ENCODE data around the gene TMEM217. TPM values are rescaled to one million over a fixed set of nuclear protein-coding genes. Genes with fewer than 3 reads are reported as not detected.

Gene TMEM217
- total RNA-seq, 4 donors from 2014 or later = 0.41 to 1.4 (median 1.1) TPM; not detected in 1

- Histone ChIP-seq H3K9me3 (no peaks in the 10 kb centered on the region), H3K4me1 (peaks cover 34 to 58% (median 45%) of the 10 kb centered on the region in 4 donors), H3K4me3 (no peak overlapping the region), H3K36me3 (no peaks in the 10 kb centered on the region), H3K27me3 (no peaks in the 10 kb centered on the region), H3K27ac (peak overlapping the region; percentile 78 to 83 (median 80))
- TF ChIP-seq EP300 (IDR thresholded peaks at IDR 0.05; ENCODE audit: low read depth) = no peak
- no peak for TF ChIP-seq POLR2AphosphoS5 (IDR thresholded peaks at IDR 0.05)
- no peak for TF ChIP-seq CTCF (IDR thresholded peaks at IDR 0.05)
- TF ChIP-seq POLR2A (IDR thresholded peaks at IDR 0.05) = no peak
- intact Hi-C loops (cut with DNase I; ENCODE audit: low total_unique reads) = no loop called here
- no peak for DNase-seq
- WGBS, 2 donors (ENCODE audit: low coverage in 1 of 2) = 66 to 83% methylated on average over 5 to 8 of the region's 8 CpGs
- in situ Hi-C loops (cut with MboI; ENCODE audit: low pct_ligation_motif_present in 1 of 4, low pct_unique_long_range_greater_than_20kb in 1 of 4, low sequenced_read_pairs in 3 of 4) = no loop called here
Measured at GRCh38 chr6:37243131-37243815, 14.7 kb downstream of the TMEM217 start.

GRCh38 chr6:37242429-37243052, 15.4 kb downstream of the TMEM217 start:
- 88 to 100% methylated on average over 1 of the region's 1 CpG for WGBS, 2 donors (ENCODE audit: low coverage in 1 of 2)
- intact Hi-C loops (cut with DNase I; ENCODE audit: low total_unique reads) = no loop called here
- Histone ChIP-seq H3K4me3 (no peak overlapping the region), H3K4me1 (peaks cover 34 to 58% (median 45%) of the 10 kb centered on the region in 4 donors), H3K27me3 (no peaks in the 10 kb centered on the region), H3K9me3 (no peaks in the 10 kb centered on the region), H3K36me3 (no peaks in the 10 kb centered on the region), H3K27ac (peak overlapping the region; percentile 78 to 83 (median 80))
- TF ChIP-seq EP300 (IDR thresholded peaks at IDR 0.05; ENCODE audit: low read depth) (no peak), POLR2AphosphoS5 (IDR thresholded peaks at IDR 0.05) (peak; percentile 42 to 55 (median 46))
- in situ Hi-C loops (cut with MboI; ENCODE audit: low pct_ligation_motif_present in 1 of 4, low pct_unique_long_range_greater_than_20kb in 1 of 4, low sequenced_read_pairs in 3 of 4) = no loop called here
- no peak for DNase-seq

- H3K4me3 ChIP-seq = no peak overlapping the region
- H3K9me3 ChIP-seq = no peaks in the 10 kb centered on the region
- WGBS, 2 donors (ENCODE audit: low coverage in 1 of 2) = 61 to 84% methylated on average over 4 to 5 of the region's 5 CpGs
- no peaks in the 10 kb centered on the region for H3K36me3 ChIP-seq
- H3K27ac ChIP-seq = peak overlapping the region; percentile 78 to 83 (median 80)
- no peak for TF ChIP-seq CTCF (IDR thresholded peaks at IDR 0.05)
- no peak for TF ChIP-seq POLR2AphosphoS5 (IDR thresholded peaks at IDR 0.05)
- TF ChIP-seq POLR2A (IDR thresholded peaks at IDR 0.05) = no peak
- no peak for TF ChIP-seq EP300 (IDR thresholded peaks at IDR 0.05; ENCODE audit: low read depth)
- H3K27me3 ChIP-seq = no peaks in the 10 kb centered on the region
- in situ Hi-C loops (cut with MboI; ENCODE audit: low pct_ligation_motif_present in 1 of 4, low pct_unique_long_range_greater_than_20kb in 1 of 4, low sequenced_read_pairs in 3 of 4) = no loop called here
- DNase-seq = no peak
- peaks cover 34 to 58% (median 45%) of the 10 kb centered on the region in 4 donors for H3K4me1 ChIP-seq
- intact Hi-C loops (cut with DNase I; ENCODE audit: low total_unique reads) = no loop called here
Measured at GRCh38 chr6:37241775-37242428, 16.0 kb downstream of the TMEM217 start.

GRCh38 chr6:37241131-37241530, 16.8 kb downstream of the TMEM217 start:
- in situ Hi-C loops (cut with MboI; ENCODE audit: low pct_ligation_motif_present in 1 of 4, low pct_unique_long_range_greater_than_20kb in 1 of 4, low sequenced_read_pairs in 3 of 4) (no loop called here), intact Hi-C loops (cut with DNase I; ENCODE audit: low total_unique reads) (no loop called here)
- 98% methylated on average over 6 of the region's 6 CpGs; no CpG with 5 or more reads in 1 of the 2 donors for WGBS, 2 donors (ENCODE audit: low coverage in 1 of 2)
- Histone ChIP-seq H3K36me3 (no peaks in the 10 kb centered on the region), H3K4me1 (peaks cover 34 to 58% (median 45%) of the 10 kb centered on the region in 4 donors), H3K4me3 (no peak overlapping the region), H3K9me3 (no peaks in the 10 kb centered on the region), H3K27me3 (no peaks in the 10 kb centered on the region), H3K27ac (peak overlapping the region; percentile 78 to 83 (median 80))
- TF ChIP-seq CTCF (IDR thresholded peaks at IDR 0.05) (no peak), EP300 (IDR thresholded peaks at IDR 0.05; ENCODE audit: low read depth) (no peak), POLR2A (IDR thresholded peaks at IDR 0.05) (no peak), POLR2AphosphoS5 (IDR thresholded peaks at IDR 0.05) (no peak)
- no peak for DNase-seq
